HepG2 (cell line): ENCODE measurements around the gene SMARCB1. TPM values are rescaled to one million over a fixed set of nuclear protein-coding genes. Genes with fewer than 3 reads are reported as not detected.
A peak's percentile ranks its signal among the peaks of the same experiment; 100 is the strongest.

Experiments used
- ARID5B ChIP-seq: IDR thresholded peaks from 2 replicates; pipeline ENCODE4 v1.4.0; 2020; ENCODE audit warnings: mild to moderate bottlenecking, missing genetic modification reagents
- CREB1 ChIP-seq, 2 experiments: fragments of 450-650 bp in 1 of 2; IDR thresholded peaks; 2 replicates each; pipeline ENCODE4 v1.6.1; 2016 to 2017; ENCODE audit warnings: control low read depth in 1 of 2, mild to moderate bottlenecking in 1 of 2, missing compliant biosample characterization in 1 of 2, missing genetic modification characterization in 1 of 2
- DBP ChIP-seq: sonication (generic); formaldehyde crosslinking; IDR thresholded peaks from 2 replicates; pipeline ENCODE4 v1.4.0; 2020; ENCODE audit warnings: missing genetic modification reagents; ENCODE audit errors: not compliant biosample characterization
- FOXA1 ChIP-seq, 2 experiments: fragments of 450-650 bp in 1 of 2; sonication (generic) in 1 of 2; formaldehyde crosslinking in 1 of 2; IDR thresholded peaks; 2 replicates each; pipeline versions ENCODE4 v1.4.0 to v1.6.1; 2016 to 2020; ENCODE audit warnings: missing genetic modification reagents in 1 of 2
- GLI4 ChIP-seq: sonication (generic); formaldehyde crosslinking; IDR thresholded peaks from 2 replicates; pipeline ENCODE4 v1.5.1; 2020; ENCODE audit warnings: missing genetic modification reagents, mild to moderate bottlenecking, moderate library complexity, borderline replicate concordance
- KDM5B ChIP-seq: sonication (generic); formaldehyde crosslinking; IDR thresholded peaks from 2 replicates; pipeline ENCODE4 v1.4.0; 2020; ENCODE audit warnings: missing genetic modification reagents, mild to moderate bottlenecking, borderline replicate concordance
- KMT2A ChIP-seq: sonication (generic); formaldehyde crosslinking; IDR thresholded peaks from 2 replicates; pipeline ENCODE4 v1.4.0; 2020; ENCODE audit warnings: missing genetic modification reagents
- PAXIP1 ChIP-seq: sonication (generic); formaldehyde crosslinking; conservative IDR thresholded peaks from 2 replicates; pipeline ENCODE4 v1.4.0; 2020; ENCODE audit warnings: mild to moderate bottlenecking, missing genetic modification reagents, moderate library complexity
- PHF20 ChIP-seq: sonication (generic); formaldehyde crosslinking; IDR thresholded peaks from 2 replicates; pipeline ENCODE4 v1.5.0; 2020; ENCODE audit warnings: mild to moderate bottlenecking, missing genetic modification reagents
- RCOR2 ChIP-seq: IDR thresholded peaks from 2 replicates; pipeline ENCODE4 v1.6.1; 2016; ENCODE audit warnings: missing biosample characterization, missing genetic modification reagents
- SIX4 ChIP-seq: sonication (generic); formaldehyde crosslinking; IDR thresholded peaks from 2 replicates; pipeline ENCODE4 v1.4.0; 2020; ENCODE audit warnings: missing genetic modification reagents
- TARDBP ChIP-seq: sonication (generic); formaldehyde crosslinking; IDR thresholded peaks from 2 replicates; pipeline ENCODE4 v1.8.0; 2022; ENCODE audit warnings: mild to moderate bottlenecking, missing genetic modification reagents
- TOE1 ChIP-seq: sonication (generic); formaldehyde crosslinking; IDR thresholded peaks from 2 replicates; pipeline ENCODE4 v1.4.0; 2020; ENCODE audit warnings: mild to moderate bottlenecking, missing genetic modification reagents
- ZNF20 ChIP-seq: sonication (generic); formaldehyde crosslinking; IDR thresholded peaks from 2 replicates; pipeline ENCODE4 v1.4.0; 2020; ENCODE audit warnings: mild to moderate bottlenecking, moderate library complexity, missing genetic modification reagents
- ZNF441 ChIP-seq: sonication (generic); formaldehyde crosslinking; IDR thresholded peaks from 2 replicates; pipeline ENCODE4 v1.7.0; 2021; ENCODE audit warnings: missing genetic modification reagents, borderline replicate concordance
- ZNF446 ChIP-seq: sonication (generic); formaldehyde crosslinking; IDR thresholded peaks from 2 replicates; pipeline ENCODE4 v1.5.0; 2020; ENCODE audit warnings: mild to moderate bottlenecking, missing genetic modification reagents
- ZNF530 ChIP-seq: sonication (generic); formaldehyde crosslinking; IDR thresholded peaks from 2 replicates; pipeline ENCODE4 v1.5.0; 2020; ENCODE audit warnings: low read depth, mild to moderate bottlenecking, missing genetic modification reagents
- ZNF580 ChIP-seq: IDR thresholded peaks from 2 replicates; pipeline ENCODE4 v1.6.1; 2016; ENCODE audit warnings: low read depth, borderline replicate concordance
- ZNF598 ChIP-seq: sonication (generic); formaldehyde crosslinking; IDR thresholded peaks from 2 replicates; pipeline ENCODE4 v1.5.1; 2020; ENCODE audit warnings: mild to moderate bottlenecking, missing genetic modification reagents, borderline replicate concordance
- ZNF850 ChIP-seq: sonication (generic); formaldehyde crosslinking; conservative IDR thresholded peaks from 2 replicates; pipeline ENCODE4 v1.9.0; 2021; ENCODE audit warnings: mild to moderate bottlenecking, missing genetic modification reagents
- polyA plus RNA-seq, 8 experiments: library from polyadenylated mRNA; depleted of rRNA in 3 of 8; stranded (reverse) in 7 of 8; unstranded in 1 of 8; fragments of >200 nt; fragmentation: Illumina TruSeq in 4 of 8; extraction: Trizol in 4 of 8; gene quantifications; 2 replicates each; pipeline versions ENCODE4 v1.2.1 to v1.2.3, GENCODE V29; 2011 to 2016; ENCODE audit warnings: low read depth in 4 of 8, missing spikeins in 1 of 8, mixed read lengths in 1 of 8; ENCODE audit not compliant: insufficient read depth in 1 of 8
- total RNA-seq, 5 experiments: library from RNA; depleted of rRNA; stranded (reverse); fragments of >200 nt; fragmentation: Illumina TruSeq; extraction: Trizol; gene quantifications; 2 replicates each; pipeline ENCODE4 v1.2.3, GENCODE V29; 2016; ENCODE audit warnings: low read depth in 1 of 5

SMARCB1 gene
- total and polyA plus RNA-seq, 2 of the 13 experiments (the other 11 are each of a cell fraction or from before 2014, with no cell fraction given) = 74.0 to 166 TPM

- TF ChIP-seq ZNF441 (no peak), ZNF20 (CRISPR knock-in tag) (no peak), KMT2A (no peak), PHF20 (no peak), SIX4 (CRISPR knock-in tag) (no peak), DBP (CRISPR knock-in tag) (no peak), ZNF850 (CRISPR knock-in tag) (no peak), KDM5B (CRISPR knock-in tag) (no peak), TOE1 (no peak), ZNF598 (CRISPR knock-in tag) (no peak), ZNF446 (no peak), ARID5B (CRISPR knock-in tag) (peak; percentile 51; the same call in 1 of the 2 replicates), GLI4 (CRISPR knock-in tag) (no peak), TARDBP (no peak), ZNF530 (CRISPR knock-in tag) (no peak), PAXIP1 (CRISPR knock-in tag) (no peak), FOXA1 (IDR thresholded peaks at IDR 0.05) (no peak), FOXA1 (CRISPR knock-in tag; IDR thresholded peaks at IDR 0.05) (peak; percentile 49), CREB1 (IDR thresholded peaks at IDR 0.05) (no peak), CREB1 (CRISPR knock-in tag; IDR thresholded peaks at IDR 0.05) (no peak), RCOR2 (CRISPR knock-in tag) (no peak), ZNF580 (CRISPR knock-in tag) (no peak)
Observed at GRCh38 chr22:23764899-23765881, 21.6 kb upstream of the SMARCB1 start (continued).
